GM12878 (cell line): ENCODE data around the gene AGFG1. TPM values are rescaled to one million over a fixed set of nuclear protein-coding genes. Genes with fewer than 3 reads are reported as not detected.

ENCODE experiments used
- ATAC-seq: fragments of 200-7000 bp; cut with Tn5 transposase; 3 replicates; pipeline ENCODE4 v1.9.1; 2020; ENCODE audit warnings: mild to moderate bottlenecking, moderate library complexity
- BruUV-seq: library from RNA; stranded (reverse); fragments of 400-500 nt; replicated peaks from 2 replicates; lab custom pipeline; 2021; lab: Mats Ljungman, UMichigan
- CTCF ChIA-PET: fragments of 300-600 bp; sonication (Branson Sonifier 250); formaldehyde crosslinking; extraction: SDS; loops from one replicate; lab custom pipeline; 2021; ENCODE audit warnings: inconsistent platforms; lab: Yijun Ruan, JAX
- POLR2A ChIA-PET: fragments of 350-600 bp; formaldehyde crosslinking; extraction: SDS; loops from one replicate; lab custom pipeline; 2021; ENCODE audit warnings: inconsistent platforms; lab: Charles Lee
- RAD21 ChIA-PET: fragments of 300-600 bp; sonication (Branson Sonifier 250); formaldehyde crosslinking; loops from one replicate; lab custom pipeline; 2023; ENCODE audit warnings: antibody characterized with exemption; ENCODE audit not compliant: unreplicated experiment; lab: Charles Lee
- SMC1A ChIA-PET: fragments of 300-600 bp; sonication (Branson Sonifier 250); formaldehyde crosslinking; loops from one replicate; lab custom pipeline; 2023; ENCODE audit not compliant: unreplicated experiment, uncharacterized antibody; lab: Charles Lee
- DNase-seq: peaks from one replicate; pipeline ENCODE4 v3.0.0-alpha.2; 2011; ENCODE audit warnings: low read depth, low spot score
- FAIRE-seq: peaks from 3 replicates; lab custom pipeline; 2011; peaks lifted over from hg19 to GRCh38; lab: Jason Lieb, UNC
- H2AFZ ChIP-seq: 2 replicates; pipeline ENCODE4 v1.6.0; 2011; ENCODE audit warnings: low read depth, low read length, control low read depth; ENCODE audit not compliant: control insufficient read depth
- H3K27ac ChIP-seq: 2 replicates; pipeline ENCODE4 v1.5.1; 2011; ENCODE audit warnings: control low read depth; ENCODE audit not compliant: control insufficient read depth, insufficient read depth
- H3K27me3 ChIP-seq, 2 experiments: replicated peaks in 1 of 2; 2 replicates each; pipeline versions ENCODE4 v1.6.0 to v1.6.1; 2011; ENCODE audit warnings: low read length in 1 of 2; ENCODE audit not compliant: control insufficient read depth in 2 of 2, insufficient read depth in 2 of 2
- H3K36me3 ChIP-seq, 2 experiments: 2 replicates each; pipeline ENCODE4 v1.5.1; 2011; ENCODE audit warnings: low read length in 1 of 2; ENCODE audit not compliant: control insufficient read depth in 2 of 2, insufficient read depth in 2 of 2
- H3K4me1 ChIP-seq: 2 replicates; pipeline ENCODE4 v1.6.1; 2011; ENCODE audit warnings: mild to moderate bottlenecking, low read length, moderate library complexity, mixed read lengths; ENCODE audit not compliant: control insufficient read depth, insufficient read depth
- H3K4me2 ChIP-seq: 2 replicates; pipeline ENCODE4 v1.6.0; 2011; ENCODE audit warnings: control low read depth; ENCODE audit not compliant: control insufficient read depth, insufficient read depth
- H3K4me3 ChIP-seq: fragments of 200-600 bp; sonication (generic); 2 replicates; pipeline ENCODE4 v1.5.1; 2016
- H3K79me2 ChIP-seq: 2 replicates; pipeline ENCODE4 v1.6.0; 2011; ENCODE audit warnings: low read length; ENCODE audit not compliant: control insufficient read depth, insufficient read depth
- H3K9ac ChIP-seq: 2 replicates; pipeline ENCODE4 v1.8.0; 2011; ENCODE audit warnings: low read length, control low read depth, mixed read lengths; ENCODE audit not compliant: control insufficient read depth, insufficient read depth
- H3K9me3 ChIP-seq: replicated peaks from 3 replicates; pipeline ENCODE4 v1.5.1; 2011; ENCODE audit warnings: mild to moderate bottlenecking, low read length; ENCODE audit not compliant: control insufficient read depth, insufficient read depth
- H4K20me1 ChIP-seq: 2 replicates; pipeline ENCODE4 v1.6.0; 2011; ENCODE audit not compliant: control insufficient read depth, insufficient read depth
- CBFB ChIP-seq: IDR thresholded peaks from 2 replicates; pipeline ENCODE4 v1.6.1; 2016; ENCODE audit warnings: antibody characterized with exemption, low read depth
- CBX3 ChIP-seq: fragments of 200-600 bp; sonication (generic); IDR thresholded peaks from 2 replicates; pipeline ENCODE4 v1.6.1; 2016; ENCODE audit warnings: low read depth, borderline replicate concordance
- CBX5 ChIP-seq: sonication (generic); IDR thresholded peaks from 2 replicates; pipeline ENCODE4 v1.6.1; 2016; ENCODE audit warnings: low read depth, moderate library complexity, mild to moderate bottlenecking, inconsistent platforms
- CHD1 ChIP-seq: IDR thresholded peaks from 2 replicates; pipeline ENCODE4 v1.6.1; 2012; ENCODE audit warnings: low read depth, low read length, improper control_type of control experiment
- CREB1 ChIP-seq: IDR thresholded peaks from 2 replicates; pipeline ENCODE4 v1.6.1; 2012; ENCODE audit warnings: low read depth, mild to moderate bottlenecking, inconsistent platforms
- E2F4 ChIP-seq: IDR thresholded peaks from 2 replicates; pipeline ENCODE4 v1.6.1; 2012; ENCODE audit warnings: low read depth, low read length, improper control_type of control experiment
- ETV6 ChIP-seq, 2 experiments: fragments of 450-650 bp in 1 of 2; IDR thresholded peaks in 1 of 2; conservative IDR thresholded peaks in 1 of 2; 2 replicates each; pipeline ENCODE4 v1.6.1; 2014; ENCODE audit warnings: antibody characterized with exemption in 1 of 2, borderline replicate concordance in 1 of 2, low read depth in 1 of 2, mild to moderate bottlenecking in 1 of 2, moderate library complexity in 1 of 2
- FOS ChIP-seq: IDR thresholded peaks from 3 replicates; pipeline ENCODE4 v1.6.1; 2011; ENCODE audit warnings: borderline replicate concordance; ENCODE audit not compliant: insufficient read length; ENCODE audit errors: extremely low read depth
- HSF1 ChIP-seq: fragments of 150-350 bp; IDR thresholded peaks from 2 replicates; pipeline ENCODE4 v1.6.1; 2014; ENCODE audit warnings: mild to moderate bottlenecking, low read depth, low read length
- IKZF1 ChIP-seq: fragments of 450-650 bp; conservative IDR thresholded peaks from 2 replicates; pipeline ENCODE4 v1.6.1; 2017; ENCODE audit warnings: antibody characterized with exemption, mild to moderate bottlenecking
- MLLT1 ChIP-seq: fragments of 450-650 bp; IDR thresholded peaks from 2 replicates; pipeline ENCODE4 v1.6.1; 2016; ENCODE audit warnings: mild to moderate bottlenecking
- POLR2A ChIP-seq: IDR thresholded peaks from 2 replicates; pipeline ENCODE4 v1.6.1; 2011; ENCODE audit warnings: low read depth, mild to moderate bottlenecking, low read length
- RCOR1 ChIP-seq: conservative IDR thresholded peaks from 2 replicates; pipeline ENCODE4 v1.6.1; 2012; ENCODE audit warnings: low read depth, low read length, improper control_type of control experiment
- RFX5 ChIP-seq: IDR thresholded peaks from 2 replicates; pipeline ENCODE4 v1.6.1; 2011; ENCODE audit warnings: low read depth, low read length, improper control_type of control experiment
- SUZ12 ChIP-seq: fragments of 200-600 bp; sonication (generic); IDR thresholded peaks from one replicate; pipeline ENCODE4 v1.6.1; 2018; ENCODE audit warnings: antibody characterized with exemption, mild to moderate bottlenecking; ENCODE audit not compliant: unreplicated experiment
- ZBTB11 ChIP-seq: fragments of 450-650 bp; formaldehyde crosslinking; IDR thresholded peaks from 2 replicates; pipeline ENCODE4 v1.5.0; 2022; ENCODE audit warnings: mild to moderate bottlenecking, missing genetic modification characterization
- WGBS: methylation state at CpG from one replicate; pipeline ENCODE4 v1.1.6; 2016; ENCODE audit warnings: low lambda C conversion rate; ENCODE audit not compliant: insufficient replicate concordance, insufficient coverage; ENCODE audit errors: missing lambda C conversion rate; 5-methylcytosine and 5-hydroxymethylcytosine counted together
- in situ Hi-C: fragments of 300-500 bp; cut with MboI; formaldehyde crosslinking; loops from 9 replicates; pipeline ENCODE4 v1.14.3; 2018; ENCODE audit warnings: mixed read lengths
- intact Hi-C: fragments of 100-400 bp; cut with micrococcal nuclease; formaldehyde crosslinking; loops from one replicate; pipeline ENCODE4 v1.14.2; 2022; ENCODE audit not compliant: unreplicated experiment
- polyA plus RNA-seq, 11 experiments: library from polyadenylated mRNA; depleted of rRNA in 4 of 11; unstranded in 6 of 11; stranded (reverse) in 5 of 11; fragments of >200 nt; fragmentation: Nextera tagmentation in 4 of 11; fragmentation: Illumina TruSeq in 1 of 11; extraction: Ambion mirVana in 4 of 11; extraction: Trizol in 1 of 11; gene quantifications; 1 replicate in 1 of 11; 2 replicates in 10 of 11; pipeline versions ENCODE4 v1.2.1 to v1.2.3, GENCODE V29; 2011 to 2016; ENCODE audit warnings: inconsistent platforms in 2 of 11, missing spikeins in 2 of 11, low read depth in 1 of 11
- total RNA-seq, 4 experiments: library from RNA; depleted of rRNA in 3 of 4; stranded (reverse); fragments of >200 nt in 3 of 4; fragmentation: Illumina TruSeq in 1 of 4; extraction: Trizol in 1 of 4; gene quantifications; 2 replicates each; pipeline versions ENCODE4 v1.2.1 to v1.2.3, GENCODE V29; 2013 to 2021

The AGFG1 gene
- total and polyA plus RNA-seq, 10 of the 15 experiments (the other 5 are each of a cell fraction or from before 2014, with no cell fraction given) = 7.3 to 243 (median 81.7) TPM

- TF ChIP-seq RCOR1 (no peak), ZBTB11 (CRISPR knock-in tag) (no peak), CHD1 (no peak), CBX5 (no peak), SUZ12 (no peak), RFX5 (no peak), CBFB (no peak), ETV6 (conservative IDR thresholded peaks at IDR 0.05 in 1 of 2, IDR thresholded peaks at IDR 0.05 in 1 of 2; ENCODE audit: borderline replicate concordance in 1 of 2, low read depth in 1 of 2) (no peak), E2F4 (no peak), POLR2A (no peak), FOS (no peak), CBX3 (no peak), MLLT1 (no peak), CREB1 (no peak), IKZF1 (no peak), HSF1 (no peak)
- TF ChIP-seq, all 136 proteins: peak for 0
- BruUV-seq = no TSS peak
- in situ Hi-C loops = no loop called here
- Histone ChIP-seq H3K4me1 (no peaks in the 10 kb centered on the region), H3K79me2 (no peaks in the 10 kb centered on the region), H3K27me3 (no peaks in the 10 kb centered on the region), H3K27ac (no peak overlapping the region), H3K4me3 (no peak overlapping the region), H3K9ac (no peak overlapping the region), H3K4me2 (no peak overlapping the region), H3K9me3 (no peaks in the 10 kb centered on the region), H2AFZ (no peak overlapping the region), H4K20me1 (no peaks in the 10 kb centered on the region), H3K36me3 (no peaks in the 10 kb centered on the region)
- WGBS = 34% methylated on average over 2 of the region's 2 CpGs
- intact Hi-C loops = no loop called here
- ATAC-seq (no peak), FAIRE-seq (no peak), DNase-seq (no peak)
- CTCF ChIA-PET = no interaction called here
- RAD21 ChIA-PET = no interaction called here
- POLR2A ChIA-PET = interaction anchor here (0.5 kb wide), 1 partner anchor 100 kb away, joined by 3 read pairs; no protein-coding TSS in a partner anchor
- SMC1A ChIA-PET = interaction anchor here (1.9 kb wide), 1 partner anchor 171 kb away, joined by 8 read pairs; no protein-coding TSS in a partner anchor
Measured at GRCh38 chr2:227576812-227577211, 104.9 kb downstream of the AGFG1 start.
